ENCODE results near the gene DGKE. TPM values are rescaled to one million over a fixed set of nuclear protein-coding genes. Genes with fewer than 3 reads are reported as not detected.

Gene DGKE
- total and polyA plus RNA-seq, 8 donors: 7.3 to 14.7 (median 12.9) TPM

DNA sequence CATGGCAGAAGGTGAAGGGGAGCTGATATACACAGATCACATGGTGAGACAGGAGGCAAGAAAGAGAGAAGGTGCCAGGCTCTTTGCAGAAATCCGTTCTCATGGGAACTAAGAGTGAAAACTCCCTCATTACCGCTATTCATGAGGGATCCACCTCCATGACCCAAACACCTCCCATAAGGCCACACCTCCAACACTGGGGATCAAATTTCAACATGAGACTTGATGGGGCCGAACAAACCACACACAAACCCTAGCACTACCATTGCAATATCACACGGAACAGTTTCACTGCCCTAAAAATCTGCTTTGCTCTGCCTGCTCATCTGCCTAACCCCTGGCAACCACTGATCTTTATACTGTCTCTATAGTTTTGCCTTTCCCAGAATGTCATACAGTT is 35.0 kb upstream of the DGKE start:
- no peak overlapping the region for H3K27ac ChIP-seq
- peak; percentile 39 for ATAC-seq
- no peaks in the 10 kb centered on the region for H3K27me3 ChIP-seq
- H3K4me3 ChIP-seq: no peak overlapping the region
- DNase-seq: no peak
- H3K4me1 ChIP-seq: peaks cover 0 to 7% of the 10 kb centered on the region in 2 donors
- no peaks in the 10 kb centered on the region for H3K9me3 ChIP-seq
- no peaks in the 10 kb centered on the region for H3K36me3 ChIP-seq
- TF ChIP-seq, protein P1, sequence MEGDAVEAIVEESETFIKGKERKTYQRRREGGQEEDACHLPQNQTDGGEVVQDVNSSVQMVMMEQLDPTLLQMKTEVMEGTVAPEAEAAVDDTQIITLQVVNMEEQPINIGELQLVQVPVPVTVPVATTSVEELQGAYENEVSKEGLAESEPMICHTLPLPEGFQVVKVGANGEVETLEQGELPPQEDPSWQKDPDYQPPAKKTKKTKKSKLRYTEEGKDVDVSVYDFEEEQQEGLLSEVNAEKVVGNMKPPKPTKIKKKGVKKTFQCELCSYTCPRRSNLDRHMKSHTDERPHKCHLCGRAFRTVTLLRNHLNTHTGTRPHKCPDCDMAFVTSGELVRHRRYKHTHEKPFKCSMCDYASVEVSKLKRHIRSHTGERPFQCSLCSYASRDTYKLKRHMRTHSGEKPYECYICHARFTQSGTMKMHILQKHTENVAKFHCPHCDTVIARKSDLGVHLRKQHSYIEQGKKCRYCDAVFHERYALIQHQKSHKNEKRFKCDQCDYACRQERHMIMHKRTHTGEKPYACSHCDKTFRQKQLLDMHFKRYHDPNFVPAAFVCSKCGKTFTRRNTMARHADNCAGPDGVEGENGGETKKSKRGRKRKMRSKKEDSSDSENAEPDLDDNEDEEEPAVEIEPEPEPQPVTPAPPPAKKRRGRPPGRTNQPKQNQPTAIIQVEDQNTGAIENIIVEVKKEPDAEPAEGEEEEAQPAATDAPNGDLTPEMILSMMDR (IDR thresholded peaks at IDR 0.05): no peak
- intact Hi-C loops (cut with DNase I): no loop called here

DNA sequence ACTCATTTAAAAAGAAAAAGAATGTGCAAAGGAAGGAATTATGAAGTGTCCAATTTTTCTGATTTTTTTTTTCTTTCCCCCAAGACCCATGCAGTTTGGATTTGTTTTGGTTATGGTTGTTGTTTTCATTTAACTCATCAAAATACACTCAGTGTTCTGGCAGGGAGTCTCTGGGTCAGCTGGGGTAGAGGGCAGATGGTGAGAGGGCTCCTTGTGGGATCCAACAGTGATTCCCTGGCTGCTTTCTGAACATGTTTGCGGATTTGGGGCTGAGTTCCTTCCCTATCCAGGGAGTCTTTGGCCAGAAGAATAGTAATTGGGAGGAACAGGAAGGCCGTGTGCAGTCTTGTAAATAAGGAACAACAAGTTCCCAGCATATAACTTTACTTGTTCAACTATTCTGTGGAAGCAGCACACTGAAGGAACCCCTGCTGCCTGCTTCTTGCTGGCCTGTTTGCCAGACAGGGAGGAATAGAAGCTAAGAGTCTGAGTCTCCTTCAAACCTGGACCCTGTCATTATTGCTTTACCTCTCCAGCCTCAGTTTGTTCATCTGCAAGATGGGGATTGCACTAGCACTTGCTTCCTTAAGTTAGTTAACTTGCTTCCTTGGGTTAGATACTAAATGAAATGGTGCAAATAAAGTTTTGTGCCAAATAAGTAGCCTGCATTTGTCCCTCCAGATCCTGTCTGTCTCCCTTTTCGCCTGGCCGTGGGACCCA is 32.3 kb upstream of the DGKE start:
- intact Hi-C loops (cut with DNase I): no loop called here
- Histone ChIP-seq H3K27ac (no peak overlapping the region), H3K4me3 (no peak overlapping the region), H3K9me3 (no peaks in the 10 kb centered on the region), H3K27me3 (no peaks in the 10 kb centered on the region), H3K4me1 (peaks cover 0 to 7% of the 10 kb centered on the region in 2 donors), H3K36me3 (no peaks in the 10 kb centered on the region)
- TF ChIP-seq, protein P1 (IDR thresholded peaks at IDR 0.05): no peak
- DNase-seq (peak in 2 of 4 donors; percentile 31 to 48), ATAC-seq (peak; percentile 29)

DNA sequence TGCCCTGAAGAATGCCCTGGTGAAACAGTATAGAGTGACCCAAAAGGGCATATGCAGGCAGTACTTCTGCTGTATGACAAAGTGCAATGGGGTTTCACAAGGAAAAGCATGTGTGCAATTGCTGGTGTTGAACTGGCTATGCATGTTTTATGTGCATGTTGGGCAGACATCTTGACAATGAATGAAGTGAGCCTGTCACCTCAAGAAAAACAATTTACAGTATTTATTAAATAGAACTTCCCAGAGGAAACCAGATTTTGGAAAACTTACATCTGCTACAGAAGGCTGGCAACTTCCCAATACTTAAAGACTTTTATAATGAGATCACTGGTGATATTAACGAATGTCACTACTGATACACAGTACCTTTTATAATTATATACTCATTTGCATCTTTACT is 30.9 kb upstream of the DGKE start:
- Histone ChIP-seq H3K27me3 (no peaks in the 10 kb centered on the region), H3K9me3 (no peaks in the 10 kb centered on the region), H3K4me3 (no peak overlapping the region), H3K27ac (no peak overlapping the region), H3K36me3 (no peaks in the 10 kb centered on the region), H3K4me1 (peaks cover 0 to 7% of the 10 kb centered on the region in 2 donors)
- intact Hi-C loops (cut with DNase I): no loop called here
- ATAC-seq (no peak), DNase-seq (no peak)
- TF ChIP-seq, protein P1 (IDR thresholded peaks at IDR 0.05): no peak

DNA sequence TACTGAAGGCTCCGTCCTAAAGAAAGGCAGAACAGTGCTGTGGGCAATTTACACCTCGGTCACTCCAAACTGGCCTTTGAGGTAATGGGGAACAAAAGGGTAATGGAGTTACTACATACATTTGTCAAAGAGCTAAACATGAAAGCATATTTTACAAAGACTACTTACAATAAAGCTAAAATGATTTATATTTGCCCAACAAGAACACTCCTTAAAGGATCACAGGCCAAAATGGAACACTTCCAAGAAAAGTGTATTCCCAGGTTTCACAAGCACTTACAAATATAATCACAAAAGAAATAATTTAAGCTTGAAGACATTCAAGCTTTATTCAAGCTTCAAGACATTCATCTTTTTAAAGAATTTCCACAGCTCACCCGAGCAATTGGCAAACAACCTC is 29.5 kb upstream of the DGKE start:
- Histone ChIP-seq H3K36me3 (no peaks in the 10 kb centered on the region), H3K27ac (no peak overlapping the region), H3K4me1 (peaks cover 0 to 7% of the 10 kb centered on the region in 2 donors), H3K4me3 (no peak overlapping the region), H3K9me3 (no peaks in the 10 kb centered on the region), H3K27me3 (no peaks in the 10 kb centered on the region)
- no peak for DNase-seq
- TF ChIP-seq, protein P1 (IDR thresholded peaks at IDR 0.05): no peak
- ATAC-seq: no peak
- intact Hi-C loops (cut with DNase I): no loop called here

DNA sequence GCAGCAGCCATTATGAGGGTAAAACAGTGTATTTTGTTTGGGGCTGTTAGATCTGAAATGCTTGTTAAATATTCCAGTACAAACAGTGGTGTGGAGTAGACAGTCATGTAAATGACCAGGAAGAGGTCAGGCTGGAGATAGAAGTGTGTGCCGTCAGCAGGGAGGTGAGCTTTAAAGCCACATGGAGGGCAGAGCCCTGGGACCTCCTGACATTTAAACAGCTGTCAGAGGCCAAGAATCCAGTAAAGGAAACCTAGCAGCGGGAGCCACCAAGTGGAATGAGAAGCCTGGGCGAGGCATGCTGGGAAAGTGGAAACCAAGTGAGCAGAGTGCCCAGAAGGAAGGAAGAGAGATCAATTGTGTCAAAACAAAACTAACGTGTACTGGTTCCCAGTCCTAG is 27.0 kb upstream of the DGKE start:
- intact Hi-C loops (cut with DNase I): no loop called here
- no peaks in the 10 kb centered on the region for H3K9me3 ChIP-seq
- DNase-seq (no peak), ATAC-seq (no peak)
- H3K4me1 ChIP-seq: peaks cover 0 to 3% of the 10 kb centered on the region in 2 donors
- TF ChIP-seq, protein P1 (IDR thresholded peaks at IDR 0.05): no peak
- no peak overlapping the region for H3K27ac ChIP-seq
- H3K4me3 ChIP-seq: no peak overlapping the region
- no peaks in the 10 kb centered on the region for H3K27me3 ChIP-seq
- no peaks in the 10 kb centered on the region for H3K36me3 ChIP-seq
